ENCODE measurements around the gene IFI30. TPM values are rescaled to one million over a fixed set of nuclear protein-coding genes. Genes with fewer than 3 reads are reported as not detected.
"Not testable (repeated sequence)": the region's sequence is repeated elsewhere in the genome, so short reads cannot be mapped to it uniquely, and the experiment has no call there.

Gene IFI30
- total RNA-seq, 1 donor from 2014 or later = 2.2 TPM

- no peak for DNase-seq (ENCODE audit: low read depth, low spot score)
These were observed 29.3 kb downstream of the IFI30 start for GRCh38 chr19:18202778-18203407.

- DNase-seq (ENCODE audit: low read depth, low spot score) = no peak
These were observed 29.8 kb downstream of the IFI30 start for GRCh38 chr19:18203408-18203862.

- DNase-seq (ENCODE audit: low read depth, low spot score) = peak; percentile 100
These were observed 30.3 kb downstream of the IFI30 start, which contains the start of gene RAB3A for GRCh38 chr19:18203863-18204393. Gene RAB3A, minus strand, starts transcription at chr19:18204042. Its CDS starts 1,302 bp downstream, at chr19:18202740.

- peak; percentile 17 for DNase-seq (ENCODE audit: low read depth, low spot score)
These were observed 31.0 kb downstream of the IFI30 start for GRCh38 chr19:18204394-18205199.

- no peak for DNase-seq (ENCODE audit: low read depth, low spot score)
These were observed 31.7 kb downstream of the IFI30 start for GRCh38 chr19:18205200-18205892.

GRCh38 chr19:18206018-18206417 lies 32.4 kb downstream of the IFI30 start:
- DNase-seq (ENCODE audit: low read depth, low spot score) = no peak

GRCh38 chr19:18208098-18208951 lies 34.7 kb downstream of the IFI30 start:
- no peak for DNase-seq (ENCODE audit: low read depth, low spot score)

GRCh38 chr19:18209912-18210311 lies 36.3 kb downstream of the IFI30 start:
- DNase-seq (ENCODE audit: low read depth, low spot score) = not testable (repeated sequence)

GRCh38 chr19:18211683-18212082 lies 38.1 kb downstream of the IFI30 start:
- no peak for DNase-seq (ENCODE audit: low read depth, low spot score)

- no peak for DNase-seq (ENCODE audit: low read depth, low spot score)
These were observed 41.3 kb downstream of the IFI30 start for GRCh38 chr19:18214779-18215433.

- DNase-seq (ENCODE audit: low read depth, low spot score) = no peak
These were observed 43.2 kb downstream of the IFI30 start for GRCh38 chr19:18216789-18217188.

GRCh38 chr19:18218159-18218558 lies 44.5 kb downstream of the IFI30 start:
- DNase-seq (ENCODE audit: low read depth, low spot score) = no peak

GRCh38 chr19:18218600-18218999 lies 45.0 kb downstream of the IFI30 start:
- no peak for DNase-seq (ENCODE audit: low read depth, low spot score)

- no peak for DNase-seq (ENCODE audit: low read depth, low spot score)
These were observed 46.5 kb downstream of the IFI30 start for GRCh38 chr19:18219911-18220631.

- DNase-seq (ENCODE audit: low read depth, low spot score) = no peak
These were observed 47.1 kb downstream of the IFI30 start for GRCh38 chr19:18220632-18221275.

- no peak for DNase-seq (ENCODE audit: low read depth, low spot score)
These were observed 48.5 kb downstream of the IFI30 start for GRCh38 chr19:18221815-18222725.

GRCh38 chr19:18223860-18224524 lies 50.4 kb downstream of the IFI30 start:
- no peak for DNase-seq (ENCODE audit: low read depth, low spot score)

All from pulmonary artery endothelial cell (primary cell).